ENCODE measurements around the gene SH2D7.

DNA sequence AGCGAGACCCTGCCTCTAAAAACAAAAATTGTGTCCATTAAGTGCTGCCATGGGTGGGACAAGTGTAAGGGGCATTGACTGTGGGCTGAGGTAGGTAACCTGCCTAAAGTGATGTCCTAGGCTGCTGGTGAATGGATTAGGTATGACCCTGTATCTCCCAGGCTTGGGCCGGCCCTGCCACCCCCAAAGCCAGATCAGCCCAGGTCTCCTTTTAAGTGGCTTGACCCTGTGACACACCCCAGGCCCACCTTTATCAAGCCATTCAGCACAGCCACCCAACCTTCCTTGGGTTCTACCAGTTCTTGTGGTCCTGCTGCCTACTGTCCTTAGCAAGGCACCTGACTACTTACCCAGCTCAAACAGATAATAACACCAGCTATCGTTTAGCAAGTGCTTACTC lies 20.2 kb downstream of the SH2D7 start:
- TF ChIP-seq, protein P1, sequence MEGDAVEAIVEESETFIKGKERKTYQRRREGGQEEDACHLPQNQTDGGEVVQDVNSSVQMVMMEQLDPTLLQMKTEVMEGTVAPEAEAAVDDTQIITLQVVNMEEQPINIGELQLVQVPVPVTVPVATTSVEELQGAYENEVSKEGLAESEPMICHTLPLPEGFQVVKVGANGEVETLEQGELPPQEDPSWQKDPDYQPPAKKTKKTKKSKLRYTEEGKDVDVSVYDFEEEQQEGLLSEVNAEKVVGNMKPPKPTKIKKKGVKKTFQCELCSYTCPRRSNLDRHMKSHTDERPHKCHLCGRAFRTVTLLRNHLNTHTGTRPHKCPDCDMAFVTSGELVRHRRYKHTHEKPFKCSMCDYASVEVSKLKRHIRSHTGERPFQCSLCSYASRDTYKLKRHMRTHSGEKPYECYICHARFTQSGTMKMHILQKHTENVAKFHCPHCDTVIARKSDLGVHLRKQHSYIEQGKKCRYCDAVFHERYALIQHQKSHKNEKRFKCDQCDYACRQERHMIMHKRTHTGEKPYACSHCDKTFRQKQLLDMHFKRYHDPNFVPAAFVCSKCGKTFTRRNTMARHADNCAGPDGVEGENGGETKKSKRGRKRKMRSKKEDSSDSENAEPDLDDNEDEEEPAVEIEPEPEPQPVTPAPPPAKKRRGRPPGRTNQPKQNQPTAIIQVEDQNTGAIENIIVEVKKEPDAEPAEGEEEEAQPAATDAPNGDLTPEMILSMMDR (IDR thresholded peaks at IDR 0.05): no peak
- TF ChIP-seq POLR2A (IDR thresholded peaks at IDR 0.05) (no peak), POLR2AphosphoS5 (IDR thresholded peaks at IDR 0.05) (no peak)
